Chondrocyte (in vitro differentiated cells): ENCODE measurements around the gene OSBPL2. TPM values are rescaled to one million over a fixed set of nuclear protein-coding genes. Genes with fewer than 3 reads are reported as not detected.

Experiments
- DNase-seq: peaks from one replicate; pipeline ENCODE4 v3.0.0; 2021; ENCODE audit warnings: mixed read lengths, low spot score
- H3K27ac Mint-ChIP-seq: one replicate; pipeline ENCODE4 v1.8.0; 2021; ENCODE audit warnings: mild to moderate bottlenecking, moderate library complexity, mixed read lengths; ENCODE audit not compliant: unreplicated experiment
- H3K27me3 Mint-ChIP-seq: 2 replicates; pipeline ENCODE4 v1.8.0; 2021; ENCODE audit warnings: low read depth, mixed read lengths
- H3K36me3 Mint-ChIP-seq: 2 replicates; pipeline ENCODE4 v1.8.0; 2021; ENCODE audit warnings: low read depth, mixed read lengths
- H3K4me1 Mint-ChIP-seq: 2 replicates; pipeline ENCODE4 v1.8.0; 2021; ENCODE audit warnings: low read depth, mild to moderate bottlenecking, mixed read lengths
- H3K4me3 Mint-ChIP-seq: one replicate; pipeline ENCODE4 v1.8.0; 2021; ENCODE audit warnings: mild to moderate bottlenecking, moderate library complexity, mixed read lengths; ENCODE audit not compliant: unreplicated experiment
- H3K9me3 Mint-ChIP-seq: 2 replicates; pipeline ENCODE4 v1.8.0; 2021; ENCODE audit warnings: low read depth, mixed read lengths
- CTCF ChIP-seq: fragments of 200-600 bp; sonication (generic); IDR thresholded peaks from 2 replicates; pipeline ENCODE4 v1.5.0; 2021; ENCODE audit warnings: antibody characterized with exemption, mild to moderate bottlenecking, moderate library complexity
- total RNA-seq: library from RNA; stranded (reverse); gene quantifications from 3 replicates; pipeline ENCODE4 v1.2.1, GENCODE V29; 2021

Gene OSBPL2
- total RNA-seq, 1 donor from 2014 or later = 48.3 TPM

- Mint-ChIP-seq H3K4me3 (peak overlapping the region; percentile 45), H3K36me3 (peaks cover 15% of the 10 kb centered on the region), H3K9me3 (no peaks in the 10 kb centered on the region), H3K27ac (peak overlapping the region; percentile 89), H3K4me1 (peaks cover 34% of the 10 kb centered on the region), H3K27me3 (no peaks in the 10 kb centered on the region)
- TF ChIP-seq CTCF = no peak
- DNase-seq = peak; percentile 71
These were observed 36.3 kb upstream of the OSBPL2 start for GRCh38 chr20:62202083-62202395.

GRCh38 chr20:62202676-62203377 is 35.5 kb upstream of the OSBPL2 start:
- Mint-ChIP-seq H3K9me3 (no peaks in the 10 kb centered on the region), H3K27me3 (no peaks in the 10 kb centered on the region), H3K36me3 (peaks cover 15% of the 10 kb centered on the region), H3K4me3 (peak overlapping the region; percentile 45), H3K27ac (peak overlapping the region; percentile 89), H3K4me1 (peaks cover 34% of the 10 kb centered on the region)
- peak; percentile 72 for DNase-seq
- no peak for TF ChIP-seq CTCF

GRCh38 chr20:62203378-62204030 is 34.8 kb upstream of the OSBPL2 start:
- H3K27ac Mint-ChIP-seq = peak overlapping the region; percentile 89
- no peaks in the 10 kb centered on the region for H3K9me3 Mint-ChIP-seq

GRCh38 chr20:62205618-62206387 is 32.5 kb upstream of the OSBPL2 start:
- no peaks in the 10 kb centered on the region for H3K36me3 Mint-ChIP-seq
- no peaks in the 10 kb centered on the region for H3K27me3 Mint-ChIP-seq
- H3K4me3 Mint-ChIP-seq = no peak overlapping the region
- H3K27ac Mint-ChIP-seq = no peak overlapping the region
- no peak for TF ChIP-seq CTCF
- no peaks in the 10 kb centered on the region for H3K9me3 Mint-ChIP-seq
- H3K4me1 Mint-ChIP-seq = peaks cover 34% of the 10 kb centered on the region
- DNase-seq = peak; percentile 95

More at GRCh38 chr20:62203378-62204030, 34.8 kb upstream of the OSBPL2 start:
- peaks cover 13% of the 10 kb centered on the region for H3K36me3 Mint-ChIP-seq
- DNase-seq = peak; percentile 81
- H3K4me1 Mint-ChIP-seq = peaks cover 34% of the 10 kb centered on the region
- no peak for TF ChIP-seq CTCF
- H3K27me3 Mint-ChIP-seq = no peaks in the 10 kb centered on the region
- peak overlapping the region; percentile 45 for H3K4me3 Mint-ChIP-seq

- Mint-ChIP-seq H3K27me3 (no peaks in the 10 kb centered on the region), H3K4me3 (no peak overlapping the region), H3K36me3 (no peaks in the 10 kb centered on the region), H3K4me1 (peaks cover 28% of the 10 kb centered on the region), H3K9me3 (no peaks in the 10 kb centered on the region), H3K27ac (no peak overlapping the region)
- no peak for TF ChIP-seq CTCF
- DNase-seq = no peak
These were observed 31.9 kb upstream of the OSBPL2 start for GRCh38 chr20:62206388-62206775.
